HepG2 (cell line): Measurements from ENCODE around the gene ZSCAN2. TPM values are rescaled to one million over a fixed set of nuclear protein-coding genes. Genes with fewer than 3 reads are reported as not detected.
A peak's percentile ranks its signal among the peaks of the same experiment; 100 is the strongest.

ENCODE experiments used
- ATAC-seq: fragments of 200-7000 bp; cut with Tn5 transposase; 3 replicates; pipeline ENCODE4 v1.9.1; 2020; ENCODE audit warnings: mild to moderate bottlenecking, moderate library complexity
- BruUV-seq: library from RNA; stranded (reverse); fragments of 400-500 nt; replicated peaks from 2 replicates; lab custom pipeline; 2021; lab: Mats Ljungman, UMichigan
- CTCF ChIA-PET: fragments of 300-600 bp; formaldehyde crosslinking; extraction: SDS; loops from one replicate; lab custom pipeline; 2021; ENCODE audit warnings: low total read pairs, inconsistent platforms, low intra/inter-chr PET ratio; lab: Yijun Ruan, JAX
- POLR2A ChIA-PET: fragments of 350-600 bp; sonication (Branson Sonifier 250); formaldehyde crosslinking; loops from one replicate; lab custom pipeline; 2020; ENCODE audit warnings: antibody characterized with exemption, inconsistent platforms; lab: Yijun Ruan, JAX
- DNase-seq: peaks from one replicate; pipeline ENCODE4 v3.0.0-alpha.2; 2015; ENCODE audit warnings: low spot score
- FAIRE-seq: peaks from 3 replicates; lab custom pipeline; 2011; peaks lifted over from hg19 to GRCh38; lab: Jason Lieb, UNC
- H2AFZ ChIP-seq: one replicate; pipeline ENCODE4 v1.6.1; 2011; ENCODE audit warnings: low read length, inconsistent platforms
- H3K27ac ChIP-seq: fragments of 300-600 bp; 3 replicates; pipeline ENCODE4 v1.8.0; 2011; ENCODE audit warnings: mixed run types, mild to moderate bottlenecking, mixed read lengths, low read length, inconsistent platforms; ENCODE audit not compliant: insufficient read depth; ENCODE audit errors: extremely low read length
- H3K27me3 ChIP-seq, 2 experiments: fragments of 200-600 bp in 1 of 2; 2 replicates in 1 of 2; 3 replicates in 1 of 2; pipeline versions ENCODE4 v1.6.0 to v1.8.0; 2011; ENCODE audit warnings: low read length in 2 of 2, mild to moderate bottlenecking in 2 of 2, moderate library complexity in 2 of 2, inconsistent platforms in 1 of 2; ENCODE audit not compliant: insufficient read depth in 2 of 2, control insufficient read depth in 1 of 2
- H3K36me3 ChIP-seq, 2 experiments: fragments of 200-600 bp in 1 of 2; replicated peaks in 1 of 2; 2 replicates in 1 of 2; 3 replicates in 1 of 2; pipeline versions ENCODE4 v1.5.1 to v1.8.0; 2011; ENCODE audit warnings: low read length in 2 of 2, inconsistent platforms in 1 of 2; ENCODE audit not compliant: insufficient read depth in 2 of 2, control insufficient read depth in 1 of 2
- H3K4me1 ChIP-seq: 2 replicates; pipeline ENCODE4 v1.5.1; 2012; ENCODE audit warnings: low read length, inconsistent platforms; ENCODE audit not compliant: insufficient read depth
- H3K4me2 ChIP-seq: 2 replicates; pipeline ENCODE4 v1.6.0; 2011; ENCODE audit warnings: low read depth, low read length, inconsistent platforms
- H3K4me3 ChIP-seq, 3 experiments: fragments of 200-600 bp in 1 of 3; sonication (generic), shearing (Covaris generic) in 1 of 3; replicated peaks in 1 of 3; 2 replicates each; pipeline ENCODE4 v1.5.1; 2011 to 2016; ENCODE audit warnings: low read length in 3 of 3, inconsistent platforms in 2 of 3, low read depth in 2 of 3, mild to moderate bottlenecking in 2 of 3, control low read depth in 1 of 3, mixed read lengths in 1 of 3; ENCODE audit not compliant: insufficient read depth in 1 of 3
- H3K79me2 ChIP-seq: one replicate; pipeline ENCODE4 v1.6.1; 2011; ENCODE audit warnings: low read length, inconsistent platforms; ENCODE audit not compliant: insufficient read depth
- H3K9ac ChIP-seq: 2 replicates; pipeline ENCODE4 v1.6.0; 2011; ENCODE audit warnings: mild to moderate bottlenecking, low read depth, low read length, inconsistent platforms; ENCODE audit not compliant: insufficient read depth
- H3K9me3 ChIP-seq: 2 replicates; pipeline ENCODE4 v1.5.1; 2012; ENCODE audit warnings: mild to moderate bottlenecking, low read length
- H4K20me1 ChIP-seq: 2 replicates; pipeline ENCODE4 v1.6.0; 2011; ENCODE audit warnings: inconsistent platforms, mild to moderate bottlenecking, low read length, moderate library complexity; ENCODE audit not compliant: insufficient read depth
- FOXK2 ChIP-seq: fragments of 450-650 bp; IDR thresholded peaks from 2 replicates; pipeline ENCODE4 v1.6.1; 2016
- HNF1B ChIP-seq: sonication (generic); formaldehyde crosslinking; IDR thresholded peaks from 2 replicates; pipeline ENCODE4 v1.5.1; 2020; ENCODE audit warnings: mild to moderate bottlenecking, moderate library complexity, missing genetic modification reagents
- HOXA3 ChIP-seq: sonication (generic); formaldehyde crosslinking; IDR thresholded peaks from 2 replicates; pipeline ENCODE4 v1.5.0; 2020; ENCODE audit warnings: missing genetic modification reagents
- SP5 ChIP-seq: IDR thresholded peaks from 2 replicates; pipeline ENCODE4 v1.6.1; 2016; ENCODE audit warnings: low read depth, borderline replicate concordance
- TFDP1 ChIP-seq: IDR thresholded peaks from 2 replicates; pipeline ENCODE4 v1.6.1; 2016; ENCODE audit warnings: missing compliant biosample characterization, missing genetic modification reagents, borderline replicate concordance
- ZBTB14 ChIP-seq: sonication (generic); formaldehyde crosslinking; IDR thresholded peaks from 2 replicates; pipeline ENCODE4 v1.4.0; 2020; ENCODE audit warnings: missing genetic modification reagents
- ZBTB3 ChIP-seq: sonication (generic); formaldehyde crosslinking; IDR thresholded peaks from 2 replicates; pipeline ENCODE4 v1.4.0; 2020; ENCODE audit warnings: low read depth, mild to moderate bottlenecking, moderate library complexity, missing genetic modification reagents, borderline replicate concordance
- ZMYM3 ChIP-seq: sonication (generic); formaldehyde crosslinking; IDR thresholded peaks from 2 replicates; pipeline ENCODE4 v1.5.1; 2020; ENCODE audit warnings: mild to moderate bottlenecking, missing genetic modification reagents
- ZNF256 ChIP-seq: sonication (generic); formaldehyde crosslinking; conservative IDR thresholded peaks from 2 replicates; pipeline ENCODE4 v1.4.0; 2020; ENCODE audit warnings: missing genetic modification reagents
- ZNF331 ChIP-seq: sonication (generic); formaldehyde crosslinking; IDR thresholded peaks from 2 replicates; pipeline ENCODE4 v1.4.0; 2020; ENCODE audit warnings: missing genetic modification reagents
- ZNF598 ChIP-seq: sonication (generic); formaldehyde crosslinking; IDR thresholded peaks from 2 replicates; pipeline ENCODE4 v1.5.1; 2020; ENCODE audit warnings: mild to moderate bottlenecking, missing genetic modification reagents, borderline replicate concordance
- ZNF607 ChIP-seq: sonication (generic); formaldehyde crosslinking; IDR thresholded peaks from 2 replicates; pipeline ENCODE4 v1.5.1; 2020; ENCODE audit warnings: missing genetic modification reagents, mild to moderate bottlenecking, borderline replicate concordance
- ZNF878 ChIP-seq: sonication (generic); formaldehyde crosslinking; IDR thresholded peaks from 2 replicates; pipeline ENCODE4 v1.8.1; 2023; ENCODE audit warnings: mild to moderate bottlenecking, missing genetic modification reagents, moderate library complexity
- WGBS: methylation state at CpG from one replicate; pipeline ENCODE4 v1.1.6; 2017; ENCODE audit warnings: low lambda C conversion rate; 5-methylcytosine and 5-hydroxymethylcytosine counted together
- in situ Hi-C: cut with HindIII; loops from 2 replicates; pipeline ENCODE4 v1.10.0; 2017; ENCODE audit warnings: low pct_unique_long_range_greater_than_20kb; ENCODE audit not compliant: extremely low pct_ligation_motif_present
- intact Hi-C: fragments of 100-400 bp; cut with micrococcal nuclease; formaldehyde crosslinking; loops from one replicate; pipeline ENCODE4 v1.10.0; 2022; ENCODE audit not compliant: unreplicated experiment
- polyA plus RNA-seq, 8 experiments: library from polyadenylated mRNA; depleted of rRNA in 3 of 8; stranded (reverse) in 7 of 8; unstranded in 1 of 8; fragments of >200 nt; fragmentation: Illumina TruSeq in 4 of 8; extraction: Trizol in 4 of 8; gene quantifications; 2 replicates each; pipeline versions ENCODE4 v1.2.1 to v1.2.3, GENCODE V29; 2011 to 2016; ENCODE audit warnings: low read depth in 4 of 8, missing spikeins in 1 of 8, mixed read lengths in 1 of 8; ENCODE audit not compliant: insufficient read depth in 1 of 8
- total RNA-seq, 5 experiments: library from RNA; depleted of rRNA; stranded (reverse); fragments of >200 nt; fragmentation: Illumina TruSeq; extraction: Trizol; gene quantifications; 2 replicates each; pipeline ENCODE4 v1.2.3, GENCODE V29; 2016; ENCODE audit warnings: low read depth in 1 of 5

Gene ZSCAN2
- total and polyA plus RNA-seq, 2 of the 13 experiments (the other 11 are each of a cell fraction or from before 2014, with no cell fraction given): 11.4 to 21.5 TPM

DNA sequence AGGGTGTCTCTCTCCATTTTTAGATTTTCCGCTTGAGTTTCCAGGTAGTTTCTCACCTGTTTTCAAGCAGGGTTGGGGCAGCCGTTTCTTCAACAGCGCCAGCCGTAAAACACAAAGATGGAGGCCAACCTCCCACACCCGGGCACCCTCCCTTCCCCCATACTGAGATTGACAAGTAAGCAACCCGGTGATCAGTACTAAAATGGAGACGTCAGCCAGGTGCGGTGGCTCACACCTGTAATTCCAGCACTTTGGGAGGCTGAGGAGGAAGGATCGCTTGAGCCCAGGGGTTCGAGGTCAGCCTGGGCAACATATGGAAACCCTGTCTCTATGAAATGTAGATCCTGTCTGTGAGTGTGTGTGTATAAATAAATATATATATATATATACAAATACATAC lies 903 bp upstream of the ZSCAN2 start:
- FAIRE-seq: no peak
- TF ChIP-seq ZBTB3 (CRISPR knock-in tag): no peak
- TF ChIP-seq ZNF256 (CRISPR knock-in tag): no peak
- no peak for TF ChIP-seq ZNF598 (CRISPR knock-in tag)
- TF ChIP-seq ZMYM3 (CRISPR knock-in tag): 0 out of 2 replicates have a peak, but pooled peaks have one; percentile 7
- TF ChIP-seq, all 625 proteins: peak for 1
- Histone ChIP-seq H3K4me3 (peak overlapping the region; percentile 41 to 98 (median 78); a peak in 5 of 6 replicates), H3K9me3 (no peaks in the 10 kb centered on the region), H3K27ac (no peak overlapping the region), H3K4me2 (peak overlapping the region; percentile 94), H3K27me3 (no peaks in the 10 kb centered on the region; a peak in 1 of 5 replicates), H3K4me1 (peaks cover 60% of the 10 kb centered on the region), H3K79me2 (peaks cover 28% of the 10 kb centered on the region), H4K20me1 (no peaks in the 10 kb centered on the region), H3K9ac (peak overlapping the region; percentile 10; the same call in 1 of the 2 replicates), H2AFZ (no peak overlapping the region), H3K36me3 (peaks cover 1 to 7% of the 10 kb centered on the region in 2 experiments; a peak in 1 of 5 replicates)
- CTCF ChIA-PET: interaction anchor here (0.8 to 4.1 kb wide), 3 partner anchors 38 to 245 kb away, joined by 3 to 34 read pairs (median 25); partner anchors contain the start of gene NMB
- BruUV-seq: no TSS peak
- ATAC-seq: no peak
- no peak for DNase-seq
- intact Hi-C loops (loop anchor here (1.0 to 5.0 kb wide), 5 partner anchors 12 to 147 kb away; partner anchors contain the start of genes NMB, WDR73 and ZNF592), in situ Hi-C loops (loop anchor here (5.0 to 10.0 kb wide), 2 partner anchors 37 to 325 kb away; no protein-coding TSS in a partner anchor)
- POLR2A ChIA-PET: interaction anchor here (0.8 to 2.9 kb wide), 9 partner anchors 11 to 220 kb away, joined by 3 to 34 read pairs (median 9); partner anchors contain the start of genes NMB and WDR73
- 16% methylated on average over 10 of the region's 10 CpGs for WGBS

- Histone ChIP-seq H3K79me2 (peaks cover 32% of the 10 kb centered on the region), H3K9ac (peak overlapping the region; percentile 93), H3K4me2 (peak overlapping the region; percentile 94), H3K27ac (peak overlapping the region; percentile 86), H2AFZ (peak overlapping the region; percentile 80), H4K20me1 (no peaks in the 10 kb centered on the region), H3K27me3 (no peaks in the 10 kb centered on the region; a peak in 1 of 5 replicates), H3K4me1 (peaks cover 60% of the 10 kb centered on the region), H3K9me3 (no peaks in the 10 kb centered on the region), H3K4me3 (peak overlapping the region; percentile 78 to 98 (median 86)), H3K36me3 (peaks cover 1 to 7% of the 10 kb centered on the region in 2 experiments; a peak in 2 of 5 replicates)
- in situ Hi-C loops (no loop called here), intact Hi-C loops (loop anchor here (1.0 kb wide), 1 partner anchor 54 kb away; the partner anchor contains the start of gene WDR73)
- DNase-seq (peak; percentile 75), FAIRE-seq (no peak), ATAC-seq (peak; percentile 77)
- no TSS peak for BruUV-seq
- POLR2A ChIA-PET: interaction anchor here (0.8 to 2.9 kb wide), 9 partner anchors 12 to 219 kb away, joined by 3 to 34 read pairs (median 9); partner anchors contain the start of genes NMB and WDR73
- WGBS: 3% methylated on average over 20 of the region's 20 CpGs
- CTCF ChIA-PET: interaction anchor here (2.9 to 4.1 kb wide), 2 partner anchors 38 to 58 kb away, joined by 25 to 34 read pairs; partner anchors contain the start of gene NMB
- TF ChIP-seq HOXA3 (CRISPR knock-in tag): peak; percentile 12; the same call in 1 of the 2 replicates
- 0 out of 2 replicates have a peak, but pooled peaks have one; percentile 30 for TF ChIP-seq ZNF878
- TF ChIP-seq ZNF331 (CRISPR knock-in tag): peak; percentile 40; the same call in 1 of the 2 replicates
- 0 out of 2 replicates have a peak, but pooled peaks have one; percentile 11 for TF ChIP-seq ZBTB14 (CRISPR knock-in tag)
- 0 out of 2 replicates have a peak, but pooled peaks have one; percentile 16 for TF ChIP-seq HNF1B (CRISPR knock-in tag)
- peak; percentile 17; the same call in 1 of the 2 replicates for TF ChIP-seq ZNF607 (CRISPR knock-in tag)
- peak; percentile 82; the same call in 1 of the 2 replicates for TF ChIP-seq SP5
- TF ChIP-seq FOXK2: peak; percentile 82
- TF ChIP-seq TFDP1 (CRISPR knock-in tag): peak; percentile 91
These were observed 500 bp upstream of the ZSCAN2 start for GRCh38 chr15:84600331-84600686.
